ENCODE data around the gene ENAH. TPM values are rescaled to one million over a fixed set of nuclear protein-coding genes. Genes with fewer than 3 reads are reported as not detected.
"Not testable (repeated sequence)": the region's sequence is repeated elsewhere in the genome, so short reads cannot be mapped to it uniquely, and the experiment has no call there.

Gene ENAH
- total RNA-seq: 100 to 1,000 TPM; 148 to 415 TPM
- 10 to 100 TPM; 47.3 to 82.1 TPM for polyA plus RNA-seq
- long read RNA-seq, donor 1, partial matches to known transcripts: 10 of 120 reads
- long read RNA-seq, donor 1, other reads (novel, unspliced or antisense): 108 of 120 reads
- long read RNA-seq, donor 2, partial matches to known transcripts: 11 of 38 reads
- long read RNA-seq, donor 2, other reads (novel, unspliced or antisense): 23 of 38 reads

DNA sequence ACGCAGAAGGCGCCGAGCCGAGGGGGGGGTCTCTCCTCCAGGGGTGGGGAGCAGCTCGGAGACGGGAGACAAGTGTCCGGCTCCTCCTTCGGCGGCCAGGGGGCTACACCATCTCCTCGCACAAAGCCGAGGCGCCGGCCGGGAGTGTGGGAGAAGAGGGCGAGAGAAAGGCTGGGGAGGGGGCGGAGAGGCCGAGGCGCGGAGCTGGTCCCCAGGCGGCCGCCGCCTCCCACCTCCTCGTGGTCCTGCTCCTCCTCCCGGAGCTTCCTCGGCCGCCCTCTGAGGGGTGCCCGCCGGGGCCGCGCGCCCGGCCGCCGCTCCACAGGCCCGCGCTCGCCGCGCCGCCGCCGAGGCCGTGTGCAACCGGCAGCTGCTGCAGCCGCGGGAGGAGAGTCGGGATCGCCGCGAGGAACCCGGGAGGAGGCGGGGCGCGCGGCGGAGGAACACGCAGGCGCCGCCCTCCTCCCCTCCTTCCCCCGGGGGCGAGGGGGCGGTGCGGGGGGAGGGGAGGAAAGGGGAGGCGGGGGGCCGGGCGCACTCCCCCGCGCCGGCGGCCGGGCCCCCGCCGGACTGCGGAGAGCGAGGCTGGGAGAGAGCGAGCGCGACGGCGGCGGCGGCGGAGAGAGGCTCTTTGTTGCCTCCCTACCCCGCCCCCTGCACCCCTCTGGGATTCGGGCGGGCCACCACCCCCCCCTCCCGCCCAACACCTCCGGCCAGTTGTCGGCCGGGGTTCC lies at the start of gene ENAH:
Gene ENAH, minus strand, starts transcription at position 395 of the 734 bp plus-strand sequence. CDS start 433 bp downstream, outside the sequence.
- Histone ChIP-seq H3K4me1 (ENCODE audit: control insufficient read depth in 1 of 2, insufficient read depth in 2 of 2, low read length in 2 of 2) (peaks cover 0 to 4% of the 10 kb centered on the region in 2 donors), H3K27ac (ENCODE audit: low read depth in 1 of 2, low read length in 2 of 2) (peak within 1 kb of the TSS; percentile 94 to 99), H3K9me3 (ENCODE audit: control insufficient read depth, low read length) (no peaks in the 10 kb centered on the region), H3K4me3 (ENCODE audit: low read length in 2 of 2) (peak within 1 kb of the TSS; percentile 100), H3K27me3 (ENCODE audit: control insufficient read depth in 1 of 2, insufficient read depth in 2 of 2, low read length in 1 of 2) (no peaks in the 10 kb centered on the region), H3K36me3 (ENCODE audit: control insufficient read depth in 1 of 2, insufficient read depth in 2 of 2, low read length in 1 of 2) (no peaks in the 10 kb centered on the region)
- 0 to 1% methylated on average over 47 to 89 of the region's 90 CpGs for WGBS, 2 donors
- ATAC-seq (ENCODE audit: low FRiP score): peak; percentile 87
- DNase-seq: peak; percentile 86 to 93
- intact Hi-C loops (cut with DNase I): loop anchor here (5.0 kb wide), 2 partner anchors 119 to 171 kb away; no protein-coding TSS in a partner anchor

DNA sequence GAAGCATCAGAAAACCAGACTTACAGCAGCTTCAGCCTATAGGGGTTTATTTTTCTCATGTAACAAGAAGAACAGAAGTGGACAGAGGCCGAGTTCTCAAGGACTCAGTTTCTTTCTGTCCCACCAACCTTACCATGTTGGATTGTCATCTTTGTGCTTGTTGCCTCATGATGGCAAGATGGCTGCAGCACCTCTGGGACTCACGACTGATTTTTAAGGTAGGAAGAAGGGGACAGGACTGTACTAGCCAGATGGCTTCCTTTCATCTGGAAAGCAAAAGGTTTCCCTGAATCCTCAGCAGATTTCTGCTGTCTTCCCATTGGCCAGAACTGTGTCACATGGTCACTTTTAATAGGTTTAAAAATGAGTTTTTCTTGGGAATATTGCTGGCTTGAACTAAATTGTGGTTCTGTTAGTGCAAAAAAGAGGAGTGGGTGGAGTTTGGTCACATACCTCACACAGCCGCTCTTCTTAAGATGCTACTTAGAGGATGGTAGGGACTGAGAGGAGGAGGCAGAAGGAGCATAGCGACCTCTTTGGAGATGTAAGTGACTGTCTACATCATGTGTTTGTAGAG lies 48.1 kb upstream of the ENAH start:
- H3K4me1 ChIP-seq (ENCODE audit: control insufficient read depth in 1 of 2, insufficient read depth in 2 of 2, low read length in 2 of 2): peaks cover 5 to 8% of the 10 kb centered on the region in 2 donors
- 88 to 90% methylated on average over 4 of the region's 4 CpGs for WGBS, 2 donors
- peak overlapping the region; percentile 59 to 91 for H3K27ac ChIP-seq (ENCODE audit: low read depth in 1 of 2, low read length in 2 of 2)
- no peak for ATAC-seq (ENCODE audit: low FRiP score)
- no peaks in the 10 kb centered on the region for H3K9me3 ChIP-seq (ENCODE audit: control insufficient read depth, low read length)
- no peaks in the 10 kb centered on the region for H3K27me3 ChIP-seq (ENCODE audit: control insufficient read depth in 1 of 2, insufficient read depth in 2 of 2, low read length in 1 of 2)
- DNase-seq: no peak
- no peaks in the 10 kb centered on the region for H3K36me3 ChIP-seq (ENCODE audit: control insufficient read depth in 1 of 2, insufficient read depth in 2 of 2, low read length in 1 of 2)
- H3K4me3 ChIP-seq (ENCODE audit: low read length in 2 of 2): peak overlapping the region in 1 of 2 donors; percentile 26
- intact Hi-C loops (cut with DNase I): loop anchor here in 1 of 2 donors (5.0 kb wide), 2 partner anchors 36 to 61 kb away; no protein-coding TSS in a partner anchor

DNA sequence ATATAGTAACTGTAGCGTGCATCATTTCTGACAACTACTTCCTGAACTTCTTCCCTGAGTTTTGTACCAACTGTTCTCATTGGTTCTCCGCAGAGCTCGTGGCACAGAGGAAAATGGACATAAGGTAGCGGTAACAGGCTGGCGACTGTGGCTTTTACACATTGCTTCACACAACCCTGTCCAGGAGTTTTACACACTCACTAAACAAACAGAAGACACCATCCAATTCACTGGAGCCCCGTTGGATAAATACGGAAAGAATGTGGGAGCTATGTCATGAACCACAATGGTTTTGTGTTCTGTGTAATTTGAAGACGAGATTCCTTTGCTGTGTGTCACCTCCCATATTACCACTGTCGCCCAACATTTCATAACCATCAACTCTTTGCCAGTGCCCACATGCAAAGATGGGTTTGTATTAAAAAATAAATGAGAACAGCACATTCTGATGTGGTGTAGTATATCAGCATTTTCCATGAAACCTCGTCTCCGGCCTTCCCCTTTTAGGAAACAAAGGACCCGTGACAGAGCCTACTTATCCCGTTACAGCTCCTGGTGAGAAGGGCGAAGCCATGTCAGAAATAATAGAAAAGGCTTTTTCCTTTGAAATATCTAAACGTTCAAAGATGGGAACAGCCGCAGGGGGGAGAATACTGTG lies 47.4 kb upstream of the ENAH start:
- Histone ChIP-seq H3K27me3 (ENCODE audit: control insufficient read depth in 1 of 2, insufficient read depth in 2 of 2, low read length in 1 of 2) (no peaks in the 10 kb centered on the region), H3K4me1 (ENCODE audit: control insufficient read depth in 1 of 2, insufficient read depth in 2 of 2, low read length in 2 of 2) (peaks cover 6 to 8% of the 10 kb centered on the region in 2 donors), H3K36me3 (ENCODE audit: control insufficient read depth in 1 of 2, insufficient read depth in 2 of 2, low read length in 1 of 2) (no peaks in the 10 kb centered on the region), H3K4me3 (ENCODE audit: low read length in 2 of 2) (peak overlapping the region in 1 of 2 donors; percentile 18), H3K27ac (ENCODE audit: low read depth in 1 of 2, low read length in 2 of 2) (peak overlapping the region; percentile 91 to 96), H3K9me3 (ENCODE audit: control insufficient read depth, low read length) (no peaks in the 10 kb centered on the region)
- DNase-seq (peak in 1 of 2 donors; percentile 53), ATAC-seq (ENCODE audit: low FRiP score) (peak; percentile 47)
- intact Hi-C loops (cut with DNase I): loop anchor here in 1 of 2 donors (5.0 kb wide), 2 partner anchors 37 to 62 kb away; no protein-coding TSS in a partner anchor
- WGBS, 2 donors: 24 to 27% methylated on average over 16 of the region's 16 CpGs

DNA sequence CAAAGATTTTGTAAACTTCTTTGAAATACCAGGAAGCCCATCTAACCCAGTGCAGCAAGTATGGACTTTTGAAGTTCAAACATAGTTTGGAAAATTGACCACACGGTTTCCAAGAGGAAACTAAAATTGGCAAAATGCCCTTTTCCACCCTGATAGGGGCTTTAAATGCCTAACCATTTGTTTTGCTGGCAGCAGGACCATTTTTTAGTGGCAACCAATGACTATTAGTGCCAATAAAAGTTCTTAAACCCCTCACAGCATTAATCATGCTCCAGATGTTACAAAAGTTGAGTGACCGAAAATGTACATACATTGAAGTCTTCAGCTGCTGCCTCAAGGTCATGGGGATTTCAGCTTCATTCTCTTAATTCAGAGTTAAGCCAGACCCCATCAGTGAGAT lies 46.4 kb upstream of the ENAH start:
- Histone ChIP-seq H3K27ac (ENCODE audit: low read depth in 1 of 2, low read length in 2 of 2) (peak overlapping the region; percentile 57 to 96), H3K27me3 (ENCODE audit: control insufficient read depth in 1 of 2, insufficient read depth in 2 of 2, low read length in 1 of 2) (no peaks in the 10 kb centered on the region), H3K9me3 (ENCODE audit: control insufficient read depth, low read length) (no peaks in the 10 kb centered on the region), H3K4me3 (ENCODE audit: low read length in 2 of 2) (no peak overlapping the region), H3K4me1 (ENCODE audit: control insufficient read depth in 1 of 2, insufficient read depth in 2 of 2, low read length in 2 of 2) (peaks cover 8 to 12% of the 10 kb centered on the region in 2 donors), H3K36me3 (ENCODE audit: control insufficient read depth in 1 of 2, insufficient read depth in 2 of 2, low read length in 1 of 2) (no peaks in the 10 kb centered on the region)
- no peak for ATAC-seq (ENCODE audit: low FRiP score)
- intact Hi-C loops (cut with DNase I): loop anchor here (5.0 to 10.0 kb wide), 2 partner anchors 42 to 65 kb away; no protein-coding TSS in a partner anchor
- no peak for DNase-seq
- 27 to 34% methylated on average over 2 of the region's 2 CpGs for WGBS, 2 donors

- not testable (repeated sequence) for H3K27ac ChIP-seq (ENCODE audit: low read depth in 1 of 2, low read length in 2 of 2); H3K36me3 ChIP-seq (ENCODE audit: control insufficient read depth in 1 of 2, insufficient read depth in 2 of 2, low read length in 1 of 2); ATAC-seq (ENCODE audit: low FRiP score); DNase-seq; H3K9me3 ChIP-seq (ENCODE audit: control insufficient read depth, low read length); H3K4me3 ChIP-seq (ENCODE audit: low read length in 2 of 2); H3K27me3 ChIP-seq (ENCODE audit: control insufficient read depth in 1 of 2, insufficient read depth in 2 of 2, low read length in 1 of 2)
- peaks cover 8 to 16% of the 10 kb centered on the region in 2 donors for H3K4me1 ChIP-seq (ENCODE audit: control insufficient read depth in 1 of 2, insufficient read depth in 2 of 2, low read length in 2 of 2)
- intact Hi-C loops (cut with DNase I): loop anchor here (5.0 to 10.0 kb wide), 2 partner anchors 41 to 67 kb away; no protein-coding TSS in a partner anchor
- 94 to 95% methylated on average over 4 of the region's 4 CpGs for WGBS, 2 donors
Measured at GRCh38 chr1:225698194-225698593, 45.3 kb upstream of the ENAH start.

DNA sequence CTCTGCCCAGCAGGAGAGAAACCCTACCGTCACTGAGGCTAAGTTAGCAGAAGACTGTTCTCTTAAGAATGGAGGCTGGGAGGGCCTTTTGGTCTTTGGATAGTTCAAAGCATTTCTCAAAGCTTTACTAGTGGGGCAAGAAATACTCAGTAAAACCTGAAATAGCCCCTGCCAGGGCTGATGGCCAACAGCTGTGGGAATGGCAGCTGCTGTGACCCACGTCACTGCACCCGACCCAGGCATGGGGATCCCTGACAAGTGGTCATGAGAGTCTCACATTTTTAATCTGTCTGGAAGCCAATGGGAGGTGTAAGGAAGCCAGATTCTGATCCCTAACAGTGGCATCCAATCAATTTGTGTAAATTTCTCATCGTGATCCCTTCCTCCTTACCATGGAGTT lies 44.5 kb upstream of the ENAH start:
- H3K4me1 ChIP-seq (ENCODE audit: control insufficient read depth in 1 of 2, insufficient read depth in 2 of 2, low read length in 2 of 2): peaks cover 9 to 16% of the 10 kb centered on the region in 2 donors
- DNase-seq (peak in 1 of 2 donors; percentile 55), ATAC-seq (ENCODE audit: low FRiP score) (no peak)
- H3K27ac ChIP-seq (ENCODE audit: low read depth in 1 of 2, low read length in 2 of 2): peak overlapping the region; percentile 80 to 81
- no peaks in the 10 kb centered on the region for H3K36me3 ChIP-seq (ENCODE audit: control insufficient read depth in 1 of 2, insufficient read depth in 2 of 2, low read length in 1 of 2)
- intact Hi-C loops (cut with DNase I): loop anchor here (5.0 to 10.0 kb wide), 2 partner anchors 40 to 67 kb away; no protein-coding TSS in a partner anchor
- no peaks in the 10 kb centered on the region for H3K9me3 ChIP-seq (ENCODE audit: control insufficient read depth, low read length)
- 5 to 17% methylated on average over 4 of the region's 4 CpGs for WGBS, 2 donors
- no peaks in the 10 kb centered on the region for H3K27me3 ChIP-seq (ENCODE audit: control insufficient read depth in 1 of 2, insufficient read depth in 2 of 2, low read length in 1 of 2)
- no peak overlapping the region for H3K4me3 ChIP-seq (ENCODE audit: low read length in 2 of 2)

DNA sequence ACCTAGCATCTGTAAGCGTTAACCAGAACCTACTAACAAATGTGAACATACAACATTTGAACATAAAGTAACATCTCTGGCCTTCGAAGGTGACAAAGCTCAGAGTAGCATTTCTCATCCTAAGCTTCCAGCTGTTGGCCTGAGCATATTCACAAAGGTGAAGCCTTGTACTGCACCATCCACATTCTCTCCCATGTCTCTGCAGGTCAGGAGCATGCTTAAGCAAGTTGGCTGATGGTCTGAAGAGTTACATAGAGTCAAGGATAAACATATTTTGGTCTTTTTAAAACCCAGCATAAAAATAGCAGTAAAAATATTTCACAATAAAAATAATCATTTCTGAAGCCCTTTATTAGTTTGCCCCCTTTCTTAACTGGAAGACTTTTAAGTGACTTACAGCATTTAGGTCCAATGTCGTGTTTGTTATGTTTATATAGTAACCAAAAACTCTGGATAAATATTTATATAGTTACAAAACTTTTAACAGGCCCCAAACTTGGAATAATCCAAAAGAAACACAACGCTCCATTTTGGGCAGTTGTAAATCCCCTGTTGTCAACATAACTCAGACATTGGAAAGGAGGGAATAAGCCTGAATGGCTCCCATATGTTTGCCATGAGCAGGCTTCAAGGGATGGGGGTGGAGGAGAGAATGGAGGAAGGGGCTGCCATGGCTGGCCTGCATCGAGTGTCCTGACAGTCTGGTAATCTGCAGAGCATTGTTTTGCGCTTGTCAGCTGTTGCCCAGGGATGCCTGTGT lies 42.8 kb upstream of the ENAH start:
- intact Hi-C loops (cut with DNase I): loop anchor here (5.0 to 10.0 kb wide), 2 partner anchors 38 to 69 kb away; no protein-coding TSS in a partner anchor
- WGBS, 2 donors: 25 to 26% methylated on average over 6 of the region's 6 CpGs
- Histone ChIP-seq H3K27me3 (ENCODE audit: control insufficient read depth in 1 of 2, insufficient read depth in 2 of 2, low read length in 1 of 2) (no peaks in the 10 kb centered on the region), H3K36me3 (ENCODE audit: control insufficient read depth in 1 of 2, insufficient read depth in 2 of 2, low read length in 1 of 2) (no peaks in the 10 kb centered on the region), H3K4me3 (ENCODE audit: low read length in 2 of 2) (no peak overlapping the region), H3K4me1 (ENCODE audit: control insufficient read depth in 1 of 2, insufficient read depth in 2 of 2, low read length in 2 of 2) (peaks cover 10 to 16% of the 10 kb centered on the region in 2 donors), H3K9me3 (ENCODE audit: control insufficient read depth, low read length) (no peaks in the 10 kb centered on the region), H3K27ac (ENCODE audit: low read depth in 1 of 2, low read length in 2 of 2) (peak overlapping the region; percentile 63 to 86)
- peak; percentile 63 for ATAC-seq (ENCODE audit: low FRiP score)
- DNase-seq: no peak
